Left renal pelvis (tissue), 4 donors: ENCODE measurements around the gene ZNF440. TPM values are rescaled to one million over a fixed set of nuclear protein-coding genes. Genes with fewer than 3 reads are reported as not detected.
"Not testable (repeated sequence)": the region's sequence is repeated elsewhere in the genome, so short reads cannot be mapped to it uniquely, and the experiment has no call there.

Experiments
- DNase-seq, 4 donors: peaks; one replicate each; pipeline ENCODE4 v3.0.0-alpha.2; 2013; ENCODE audit warnings: low read depth in 4 of 4, low spot score in 3 of 4
- polyA plus RNA-seq, 4 donors: library from polyadenylated mRNA; unstranded; fragments of 120-200 nt; gene quantifications; one replicate each; pipeline ENCODE4 v1.2.1, GENCODE V29; 2013; ENCODE audit not compliant: insufficient read length in 4 of 4

Gene ZNF440
- polyA plus RNA-seq, 4 donors: 6.8 to 20.0 (median 16.3) TPM

GRCh38 chr19:11821474-11822109, 7.5 kb downstream of the ZNF440 start:
- DNase-seq: no peak

GRCh38 chr19:11828957-11829876, 15.1 kb downstream of the ZNF440 start:
- DNase-seq: not testable (repeated sequence)

- DNase-seq: no peak
These were observed 18.3 kb downstream of the ZNF440 start for GRCh38 chr19:11832253-11832912.

GRCh38 chr19:11833541-11833940, 19.5 kb downstream of the ZNF440 start:
- no peak for DNase-seq

- DNase-seq: not testable (repeated sequence)
These were observed 21.6 kb downstream of the ZNF440 start for GRCh38 chr19:11835626-11836066.

GRCh38 chr19:11843722-11844121, 29.6 kb downstream of the ZNF440 start:
- peak in 3 of 4 donors; percentile 18 to 32 (median 31) for DNase-seq

- DNase-seq: not testable (repeated sequence)
These were observed 33.5 kb downstream of the ZNF440 start for GRCh38 chr19:11847615-11848014.

- no peak for DNase-seq
These were observed 34.1 kb downstream of the ZNF440 start for GRCh38 chr19:11848200-11848593.

- DNase-seq: peak; percentile 69 to 85 (median 78)
These were observed 34.8 kb downstream of the ZNF440 start, which contains the start of gene ZNF439 for GRCh38 chr19:11848594-11849469. TSS of gene ZNF439 (plus strand) at chr19:11848726. CDS start at chr19:11848868, 142 bp downstream.

- not testable (repeated sequence) for DNase-seq
These were observed 36.2 kb downstream of the ZNF440 start for GRCh38 chr19:11850289-11850688.

GRCh38 chr19:11853358-11853757, 39.3 kb downstream of the ZNF440 start:
- DNase-seq: no peak

GRCh38 chr19:11856596-11857250, 42.6 kb downstream of the ZNF440 start:
- DNase-seq: no peak

GRCh38 chr19:11860721-11861120, 46.6 kb downstream of the ZNF440 start:
- DNase-seq: no peak

- DNase-seq: no peak
These were observed 47.2 kb downstream of the ZNF440 start for GRCh38 chr19:11861301-11861700.

GRCh38 chr19:11867766-11868165, 53.7 kb downstream of the ZNF440 start:
- not testable (repeated sequence) for DNase-seq

GRCh38 chr19:11868188-11868587, 54.1 kb downstream of the ZNF440 start:
- DNase-seq: no peak

- DNase-seq: no peak
These were observed 58.6 kb downstream of the ZNF440 start for GRCh38 chr19:11872624-11873023.

- no peak for DNase-seq
These were observed 59.7 kb downstream of the ZNF440 start for GRCh38 chr19:11873762-11874161.

- not testable (repeated sequence) for DNase-seq
These were observed 65.7 kb downstream of the ZNF440 start for GRCh38 chr19:11879687-11880266.
